Caco-2 (cell line): Measurements from ENCODE around the gene RPP25L. TPM values are rescaled to one million over a fixed set of nuclear protein-coding genes. Genes with fewer than 3 reads are reported as not detected.
A peak's percentile ranks its signal among the peaks of the same experiment; 100 is the strongest.

Experiments used
- BruUV-seq: library from RNA; stranded (reverse); fragments of 400-500 nt; replicated peaks from 2 replicates; lab custom pipeline; 2021; lab: Mats Ljungman, UMichigan
- CTCF ChIA-PET: fragments of 300-600 bp; sonication (Branson Sonifier 250); formaldehyde crosslinking; loops from one replicate; lab custom pipeline; 2022; ENCODE audit warnings: antibody characterized with exemption; lab: Charles Lee
- POLR2A ChIA-PET: fragments of 300-600 bp; sonication (Branson Sonifier 250); formaldehyde crosslinking; loops from one replicate; lab custom pipeline; 2022; ENCODE audit warnings: antibody characterized with exemption; lab: Charles Lee
- DNase-seq, 2 experiments: peaks; one replicate each; pipeline versions ENCODE4 v3.0.0 to v3.0.0-alpha.2; 2020 to 2022
- H3K27me3 ChIP-seq: replicated peaks from 2 replicates; pipeline ENCODE4 v1.6.0; 2011; ENCODE audit warnings: low read length; ENCODE audit not compliant: control insufficient read depth, insufficient read depth
- H3K36me3 ChIP-seq: 2 replicates; pipeline ENCODE4 v1.5.1; 2011; ENCODE audit warnings: low read length; ENCODE audit not compliant: control insufficient read depth, insufficient read depth
- H3K4me1 ChIP-seq: fragments of 250-450 bp; sonication (Bioruptor Pico); 2 replicates; pipeline ENCODE4 v1.5.1; 2020; ENCODE audit warnings: mild to moderate bottlenecking
- H3K4me3 ChIP-seq: 2 replicates; pipeline ENCODE4 v1.5.1; 2011; ENCODE audit warnings: low read depth, mild to moderate bottlenecking, control low read depth, low read length
- H3K9me3 ChIP-seq: fragments of 250-450 bp; sonication (Bioruptor Pico); 2 replicates; pipeline ENCODE4 v1.5.1; 2020; ENCODE audit warnings: mild to moderate bottlenecking, moderate library complexity
- H3K27ac Mint-ChIP-seq: one replicate; pipeline ENCODE4 v1.8.0; 2022; ENCODE audit warnings: mixed read lengths; ENCODE audit not compliant: unreplicated experiment
- H3K27me3 Mint-ChIP-seq: one replicate; pipeline ENCODE4 v1.8.0; 2022; ENCODE audit warnings: mixed read lengths; ENCODE audit not compliant: insufficient read depth, unreplicated experiment
- H3K36me3 Mint-ChIP-seq: one replicate; pipeline ENCODE4 v1.8.0; 2022; ENCODE audit warnings: mild to moderate bottlenecking, mixed read lengths; ENCODE audit not compliant: insufficient read depth, unreplicated experiment
- H3K4me1 Mint-ChIP-seq: one replicate; pipeline ENCODE4 v1.8.0; 2022; ENCODE audit warnings: low read depth, mixed read lengths; ENCODE audit not compliant: unreplicated experiment
- H3K4me3 Mint-ChIP-seq: one replicate; pipeline ENCODE4 v1.8.0; 2022; ENCODE audit warnings: mild to moderate bottlenecking, moderate library complexity, mixed read lengths; ENCODE audit not compliant: unreplicated experiment
- H3K9me3 Mint-ChIP-seq: one replicate; pipeline ENCODE4 v1.8.0; 2022; ENCODE audit warnings: mixed read lengths; ENCODE audit not compliant: unreplicated experiment
- CTCF ChIP-seq, 2 experiments: fragments of 200-600 bp in 1 of 2; IDR thresholded peaks; 1 replicate in 1 of 2; 2 replicates in 1 of 2; pipeline versions ENCODE4 v1.5.1 to v1.8.0; 2011 to 2022; ENCODE audit warnings: antibody characterized with exemption in 1 of 2, control low read depth in 1 of 2, inconsistent platforms in 1 of 2, low read depth in 1 of 2, low read length in 1 of 2, mild to moderate bottlenecking in 1 of 2, moderate library complexity in 1 of 2; ENCODE audit not compliant: insufficient read depth in 1 of 2, severe bottlenecking in 1 of 2, unreplicated experiment in 1 of 2
- intact Hi-C: fragments of 100-400 bp; cut with micrococcal nuclease; formaldehyde crosslinking; loops from one replicate; pipeline ENCODE4 v1.10.0; 2022; ENCODE audit not compliant: unreplicated experiment
- total RNA-seq: library from RNA; stranded (reverse); gene quantifications from 2 replicates; pipeline ENCODE4 v1.2.3, GENCODE V29; 2022

Gene RPP25L
- total RNA-seq, 1 experiment from 2014 or later = 27.4 TPM

GRCh38 chr9:34589636-34590380, 22.1 kb downstream of the RPP25L start, which contains the start of gene CNTFR:
CNTFR (minus strand) TSS chr9:34589724; CDS start chr9:34568981, 20,743 bp downstream.
- no TSS peak for BruUV-seq
- no peaks in the 10 kb centered on the region for H3K36me3 ChIP-seq
- peaks cover 6% of the 10 kb centered on the region for H3K27me3 ChIP-seq
- peak within 1 kb of the TSS; percentile 49 for H3K4me3 ChIP-seq
- Mint-ChIP-seq H3K27ac (no peak within 1 kb of the TSS), H3K4me1 (peaks cover 18% of the 10 kb centered on the region), H3K4me3 (peak within 1 kb of the TSS; percentile 81), H3K9me3 (no peaks in the 10 kb centered on the region), H3K27me3 (peaks cover 41% of the 10 kb centered on the region), H3K36me3 (no peaks in the 10 kb centered on the region)
- POLR2A ChIA-PET = no interaction called here
- intact Hi-C loops = loop anchor here (2.0 kb wide), 1 partner anchor 67 kb away; the partner anchor contains the start of gene ENHO
- H3K4me1 ChIP-seq = peaks cover 15% of the 10 kb centered on the region
- CTCF ChIA-PET = interaction anchor here (0.5 to 1.0 kb wide), 2 partner anchors 42 to 103 kb away, joined by 3 to 5 read pairs; no protein-coding TSS in a partner anchor
- peak in 1 of 2 experiments; percentile 26 for DNase-seq
- no peaks in the 10 kb centered on the region for H3K9me3 ChIP-seq
- TF ChIP-seq CTCF (IDR thresholded peaks at IDR 0.05; ENCODE audit: insufficient read depth in 1 of 2, low read depth in 1 of 2, low read length in 1 of 2, severe bottlenecking in 1 of 2, unreplicated experiment in 1 of 2) = no peak

- peak overlapping the region; percentile 19; the same call in 1 of the 2 replicates for H3K4me3 ChIP-seq
Observed at GRCh38 chr9:34588671-34589635, 22.9 kb downstream of the RPP25L start.

More at GRCh38 chr9:34588671-34589635, 22.9 kb downstream of the RPP25L start:
- H3K27ac Mint-ChIP-seq = no peak overlapping the region
- no peaks in the 10 kb centered on the region for H3K36me3 Mint-ChIP-seq
- no peak for DNase-seq
- Histone ChIP-seq H3K9me3 (no peaks in the 10 kb centered on the region), H3K27me3 (peaks cover 7% of the 10 kb centered on the region), H3K4me1 (peaks cover 15% of the 10 kb centered on the region), H3K36me3 (no peaks in the 10 kb centered on the region)
- H3K9me3 Mint-ChIP-seq = no peaks in the 10 kb centered on the region
- intact Hi-C loops = no loop called here
- no TSS peak for BruUV-seq
- ChIA-PET CTCF (interaction anchor here (0.5 to 1.0 kb wide), 2 partner anchors 41 to 103 kb away, joined by 3 to 5 read pairs; no protein-coding TSS in a partner anchor), POLR2A (no interaction called here)
- no peak for TF ChIP-seq CTCF (IDR thresholded peaks at IDR 0.05; ENCODE audit: insufficient read depth in 1 of 2, low read depth in 1 of 2, low read length in 1 of 2, severe bottlenecking in 1 of 2, unreplicated experiment in 1 of 2)
- H3K27me3 Mint-ChIP-seq = peaks cover 44% of the 10 kb centered on the region
- peaks cover 18% of the 10 kb centered on the region for H3K4me1 Mint-ChIP-seq
- H3K4me3 Mint-ChIP-seq = peak overlapping the region; percentile 46
